ENCODE measurements around the gene TEX14.

The TEX14 gene

GRCh38 chr17:58580671-58581070 lies 111.2 kb downstream of the TEX14 start:
- no peak overlapping the region for H3K9ac ChIP-seq
- no peak overlapping the region for H3K27ac ChIP-seq

DNA sequence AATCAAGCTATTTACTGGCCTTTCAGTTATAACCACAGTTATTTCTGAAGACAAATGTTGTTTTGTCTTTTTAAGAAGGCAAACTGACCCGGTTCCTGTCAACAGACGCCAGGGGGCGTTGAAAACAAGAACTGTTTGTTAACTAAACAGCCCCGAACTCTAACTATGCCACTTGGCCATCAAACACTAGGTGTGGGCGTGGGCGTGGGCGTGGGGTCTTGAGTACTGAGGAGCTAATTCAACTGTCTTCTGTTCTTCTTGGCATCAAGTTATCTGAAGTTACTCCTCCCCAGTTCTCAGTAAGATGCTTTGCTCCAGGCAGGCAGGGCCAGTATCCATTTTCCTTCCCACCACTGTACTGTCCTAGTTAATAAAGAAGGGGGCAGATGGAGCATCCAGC lies 114.1 kb downstream of the TEX14 start:
- Histone ChIP-seq H3K9me3 (ENCODE audit: control insufficient read depth, low read length) (no peaks in the 10 kb centered on the region), H2AFZ (peak overlapping the region; percentile 21), H3K27ac (no peak overlapping the region), H3K4me3 (ENCODE audit: low read depth, low read length) (no peak overlapping the region), H3K9ac (no peak overlapping the region), H3K27me3 (ENCODE audit: control insufficient read depth, insufficient read depth, low read length) (no peaks in the 10 kb centered on the region), H3K36me3 (ENCODE audit: control insufficient read depth, insufficient read depth, low read length) (no peaks in the 10 kb centered on the region), H3K4me2 (ENCODE audit: low read length) (no peak overlapping the region), H3K79me2 (no peaks in the 10 kb centered on the region), H3K4me1 (no peaks in the 10 kb centered on the region)
- TF ChIP-seq CTCF (IDR thresholded peaks at IDR 0.05): peak; percentile 58

More at GRCh38 chr17:58580671-58581070, 111.2 kb downstream of the TEX14 start:
- Histone ChIP-seq H2AFZ (no peak overlapping the region), H3K9me3 (ENCODE audit: control insufficient read depth, low read length) (no peaks in the 10 kb centered on the region), H3K79me2 (no peaks in the 10 kb centered on the region), H3K4me3 (ENCODE audit: low read depth, low read length) (no peak overlapping the region), H3K27me3 (ENCODE audit: control insufficient read depth, insufficient read depth, low read length) (no peaks in the 10 kb centered on the region), H3K4me2 (ENCODE audit: low read length) (no peak overlapping the region), H3K4me1 (no peaks in the 10 kb centered on the region), H3K36me3 (ENCODE audit: control insufficient read depth, insufficient read depth, low read length) (no peaks in the 10 kb centered on the region)
- no peak for TF ChIP-seq CTCF (IDR thresholded peaks at IDR 0.05)

DNA sequence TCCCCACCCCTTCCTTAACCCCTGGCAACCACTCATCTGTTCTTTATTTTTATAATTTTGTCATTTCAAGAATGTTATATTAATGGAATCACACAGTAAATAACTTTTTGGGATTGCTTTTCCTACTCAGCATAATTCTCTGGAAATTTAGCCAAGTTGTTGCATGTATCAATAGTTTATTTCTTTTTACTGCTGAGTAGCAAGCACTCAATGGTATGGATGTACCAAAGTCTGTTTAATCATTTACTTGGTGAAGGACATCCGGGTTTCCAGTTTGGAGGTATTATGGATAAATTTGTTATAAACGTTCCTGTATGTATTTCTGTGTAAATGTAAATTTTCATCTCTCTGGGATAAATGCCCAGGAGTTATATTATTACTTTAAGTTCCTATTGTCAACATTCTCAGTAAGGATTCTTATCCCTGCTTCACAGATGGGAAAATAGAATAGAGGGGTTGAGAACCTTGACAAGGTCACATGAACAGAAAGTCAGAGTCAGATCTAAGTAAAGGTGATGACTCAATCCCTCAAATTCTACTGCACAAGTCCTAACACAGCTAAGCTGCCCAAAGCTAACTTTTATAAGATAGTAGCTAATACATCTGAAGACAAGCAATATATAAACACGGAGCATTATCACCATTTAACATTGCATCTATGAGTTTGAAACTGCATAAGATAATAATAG lies 115.0 kb downstream of the TEX14 start:
- Histone ChIP-seq H3K36me3 (ENCODE audit: control insufficient read depth, insufficient read depth, low read length) (no peaks in the 10 kb centered on the region), H3K27me3 (ENCODE audit: control insufficient read depth, insufficient read depth, low read length) (no peaks in the 10 kb centered on the region), H3K4me1 (no peaks in the 10 kb centered on the region), H3K4me3 (ENCODE audit: low read depth, low read length) (no peak overlapping the region), H3K27ac (no peak overlapping the region), H2AFZ (no peak overlapping the region), H3K79me2 (no peaks in the 10 kb centered on the region), H3K9me3 (ENCODE audit: control insufficient read depth, low read length) (no peaks in the 10 kb centered on the region), H3K9ac (no peak overlapping the region), H3K4me2 (ENCODE audit: low read length) (no peak overlapping the region)
- TF ChIP-seq CTCF (IDR thresholded peaks at IDR 0.05): no peak

DNA sequence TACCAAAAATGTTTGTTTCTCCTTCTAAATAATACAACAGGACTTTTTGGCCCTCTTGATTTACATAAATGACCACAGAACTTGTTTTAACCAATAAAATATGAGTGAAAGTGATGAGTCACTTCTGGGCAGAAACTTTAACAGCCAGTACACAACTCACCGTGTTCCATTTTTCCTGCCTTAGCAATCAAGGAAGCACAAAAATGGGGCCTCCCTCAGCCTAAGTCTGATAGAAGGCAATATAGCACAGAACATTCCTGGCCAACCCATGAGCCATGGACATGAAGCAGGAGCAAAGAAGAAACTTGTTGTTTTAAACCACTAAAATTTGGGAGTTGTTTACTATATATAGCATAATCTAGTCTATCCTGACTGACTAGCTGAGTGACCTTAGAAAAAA lies 116.3 kb downstream of the TEX14 start:
- no peak overlapping the region for H3K27ac ChIP-seq

More for the DNA sequence above, 116.3 kb downstream of the TEX14 start:
- Histone ChIP-seq H3K4me2 (ENCODE audit: low read length) (no peak overlapping the region), H3K4me1 (no peaks in the 10 kb centered on the region), H2AFZ (no peak overlapping the region), H3K79me2 (no peaks in the 10 kb centered on the region), H3K27me3 (ENCODE audit: control insufficient read depth, insufficient read depth, low read length) (no peaks in the 10 kb centered on the region), H3K4me3 (ENCODE audit: low read depth, low read length) (no peak overlapping the region), H3K9me3 (ENCODE audit: control insufficient read depth, low read length) (no peaks in the 10 kb centered on the region), H3K36me3 (ENCODE audit: control insufficient read depth, insufficient read depth, low read length) (no peaks in the 10 kb centered on the region), H3K9ac (no peak overlapping the region)
- TF ChIP-seq CTCF (IDR thresholded peaks at IDR 0.05): no peak

All from parathyroid adenoma (tissue), 2 donors.